ENCODE results near the gene OTUD6A. TPM values are rescaled to one million over a fixed set of nuclear protein-coding genes. Genes with fewer than 3 reads are reported as not detected.

Gene OTUD6A, protein sequence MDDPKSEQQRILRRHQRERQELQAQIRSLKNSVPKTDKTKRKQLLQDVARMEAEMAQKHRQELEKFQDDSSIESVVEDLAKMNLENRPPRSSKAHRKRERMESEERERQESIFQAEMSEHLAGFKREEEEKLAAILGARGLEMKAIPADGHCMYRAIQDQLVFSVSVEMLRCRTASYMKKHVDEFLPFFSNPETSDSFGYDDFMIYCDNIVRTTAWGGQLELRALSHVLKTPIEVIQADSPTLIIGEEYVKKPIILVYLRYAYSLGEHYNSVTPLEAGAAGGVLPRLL
- total RNA-seq, result not detected

DNA sequence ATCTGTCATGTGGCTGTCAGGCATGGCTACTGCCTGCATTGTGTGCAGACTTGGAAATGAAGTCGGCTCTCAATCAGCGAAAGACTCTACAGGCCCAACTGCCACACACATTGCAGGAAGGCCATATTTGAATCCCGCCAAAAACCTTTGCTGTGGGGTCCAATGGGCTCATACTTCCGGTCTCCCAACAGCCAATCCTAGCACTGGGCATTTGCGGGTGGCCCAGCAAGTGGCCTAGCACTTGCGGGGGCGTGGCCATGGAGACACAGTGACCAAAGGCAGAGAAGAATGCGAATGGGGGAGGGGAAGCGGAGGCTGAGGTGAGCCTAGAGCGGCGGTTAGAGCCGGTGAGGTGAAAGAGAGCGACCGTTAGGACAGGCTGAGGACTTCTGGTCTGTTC, at the start of gene OTUD6A:
Gene OTUD6A (plus strand): TSS at position 382 of the 400 bp plus-strand sequence. CDS start 68 bp downstream, outside the sequence.
- no peaks in the 10 kb centered on the region for H3K27me3 Mint-ChIP-seq (ENCODE audit: low read depth)
- no peaks in the 10 kb centered on the region for H3K4me1 Mint-ChIP-seq (ENCODE audit: low read depth)
- DNase-seq (no peak), ATAC-seq (no peak)
- H3K9me3 Mint-ChIP-seq, result no peaks in the 10 kb centered on the region
- no peak within 1 kb of the TSS for H3K4me3 Mint-ChIP-seq
- H3K36me3 Mint-ChIP-seq (ENCODE audit: insufficient read depth), result no peaks in the 10 kb centered on the region

- Mint-ChIP-seq H3K4me3 (no peak overlapping the region), H3K36me3 (ENCODE audit: insufficient read depth) (no peaks in the 10 kb centered on the region), H3K9me3 (no peaks in the 10 kb centered on the region), H3K27me3 (ENCODE audit: low read depth) (no peaks in the 10 kb centered on the region), H3K4me1 (ENCODE audit: low read depth) (peaks cover 36% of the 10 kb centered on the region)
- DNase-seq (no peak), ATAC-seq (no peak)
Observed at GRCh38 chrX:70012756-70013155, 49.5 kb upstream of the OTUD6A start.

DNA sequence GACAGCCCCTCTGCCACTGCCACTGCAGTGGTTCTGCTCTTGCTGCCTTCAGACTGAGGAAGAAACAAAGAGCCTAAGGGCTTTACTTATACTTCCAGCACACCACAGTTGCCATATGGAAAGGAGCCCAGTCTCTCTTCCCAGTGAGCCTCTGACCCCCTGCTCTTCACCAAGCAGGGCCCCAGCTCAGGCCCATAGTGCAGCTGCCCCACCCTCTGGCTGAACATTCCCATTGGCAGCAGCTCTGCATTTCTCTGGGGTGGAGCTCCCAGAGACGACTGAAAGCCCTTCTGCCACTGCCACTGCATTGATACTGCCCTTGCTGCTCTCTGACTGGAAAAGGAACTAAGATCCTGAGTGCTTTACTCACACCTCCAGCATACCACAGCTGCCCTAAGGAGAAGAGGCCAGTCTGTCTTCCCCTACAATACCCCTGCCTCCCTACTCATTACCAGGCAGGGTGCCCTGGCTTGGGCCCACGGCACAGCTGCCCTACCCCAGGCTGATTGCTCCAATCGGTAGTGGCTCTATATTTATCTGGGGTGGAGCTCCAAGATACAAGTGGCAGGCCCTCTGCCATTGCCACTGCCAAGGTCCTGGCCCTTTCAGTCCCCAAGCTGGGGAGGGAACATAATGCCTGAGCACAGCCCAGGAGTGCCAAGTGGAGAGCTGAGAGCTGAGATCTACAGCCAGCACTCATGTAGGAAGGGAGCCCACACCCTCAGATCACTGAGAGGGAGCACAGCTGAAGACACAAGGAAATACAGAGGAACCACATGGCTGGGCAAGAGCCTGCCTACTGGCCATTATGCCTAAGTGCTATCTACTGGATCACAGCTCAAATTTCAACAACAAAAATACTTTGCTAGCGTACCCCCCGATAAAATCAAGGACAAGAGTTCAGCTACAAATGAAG, 48.5 kb upstream of the OTUD6A start:
- Mint-ChIP-seq H3K27me3 (ENCODE audit: low read depth) (no peaks in the 10 kb centered on the region), H3K9me3 (no peaks in the 10 kb centered on the region), H3K4me3 (no peak overlapping the region), H3K36me3 (ENCODE audit: insufficient read depth) (no peaks in the 10 kb centered on the region), H3K4me1 (ENCODE audit: low read depth) (peaks cover 36% of the 10 kb centered on the region)
- ATAC-seq (no peak), DNase-seq (no peak)

DNA sequence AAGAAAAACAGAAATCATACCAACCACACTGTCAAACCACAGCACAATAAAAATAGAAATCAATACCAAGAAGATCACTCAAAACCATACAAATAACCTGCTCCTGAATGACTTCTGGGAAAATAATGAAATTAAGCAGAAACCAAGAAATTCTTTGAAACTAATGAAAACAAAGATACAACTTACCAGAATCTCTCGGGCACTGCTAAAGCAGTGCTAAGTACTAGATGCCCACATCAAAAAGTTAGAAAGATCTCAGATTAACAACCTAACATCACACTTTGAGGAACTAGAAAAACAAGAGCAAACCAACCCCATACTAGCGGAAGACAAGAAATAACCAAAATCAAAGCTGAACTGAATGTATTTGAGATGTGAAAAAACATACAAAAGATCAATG, 45.7 kb upstream of the OTUD6A start:
- Mint-ChIP-seq H3K36me3 (ENCODE audit: insufficient read depth) (no peaks in the 10 kb centered on the region), H3K27me3 (ENCODE audit: low read depth) (no peaks in the 10 kb centered on the region)
- ATAC-seq, result no peak

DNA sequence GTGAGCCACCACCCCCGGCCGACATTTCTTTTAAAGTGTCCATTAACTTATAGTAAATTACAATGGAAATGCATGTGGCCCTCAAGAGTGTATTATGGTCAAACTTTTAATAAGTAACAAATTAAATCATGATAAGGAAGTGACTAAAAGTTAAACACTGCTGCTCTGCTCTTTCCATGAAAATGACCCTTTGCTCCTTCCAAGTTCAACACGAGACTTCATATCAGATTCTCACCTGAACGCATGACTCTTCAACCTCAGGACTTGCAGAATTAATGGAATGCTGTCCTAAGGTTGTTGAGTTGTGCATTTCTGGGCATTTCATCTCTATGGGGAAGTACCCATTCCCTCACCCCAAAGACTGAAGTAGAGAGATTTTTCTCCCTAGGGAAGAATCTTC, 39.6 kb upstream of the OTUD6A start:
- Mint-ChIP-seq H3K36me3 (ENCODE audit: insufficient read depth) (no peaks in the 10 kb centered on the region), H3K27me3 (ENCODE audit: low read depth) (no peaks in the 10 kb centered on the region), H3K4me3 (no peak overlapping the region), H3K9me3 (no peaks in the 10 kb centered on the region), H3K4me1 (ENCODE audit: low read depth) (peaks cover 41% of the 10 kb centered on the region)
- DNase-seq, result no peak
- ATAC-seq, result no peak

More for the DNA sequence above, 45.7 kb upstream of the OTUD6A start:
- DNase-seq, result no peak
- Mint-ChIP-seq H3K9me3 (no peaks in the 10 kb centered on the region), H3K4me3 (no peak overlapping the region), H3K4me1 (ENCODE audit: low read depth) (peaks cover 36% of the 10 kb centered on the region)

DNA sequence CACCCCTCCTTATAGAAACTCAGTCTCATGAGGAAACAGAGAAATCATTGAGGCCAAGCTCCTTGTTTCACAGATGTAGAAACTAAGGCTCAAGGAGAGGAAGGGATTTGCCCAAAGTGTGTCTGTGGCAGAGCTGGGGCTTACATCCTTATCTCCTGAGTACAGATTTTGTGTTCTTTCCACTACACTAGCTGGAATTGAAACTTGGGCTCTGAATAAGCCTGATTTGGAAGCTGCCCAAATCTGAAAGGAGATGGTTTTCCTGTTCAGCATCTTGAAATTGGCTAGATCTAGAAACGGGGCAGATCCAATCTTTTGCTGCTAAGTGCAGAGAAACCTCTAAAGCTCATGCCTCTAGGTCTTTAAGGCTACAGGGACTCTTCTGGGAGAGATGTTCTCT, 36.8 kb upstream of the OTUD6A start:
- DNase-seq, result no peak
- Mint-ChIP-seq H3K4me3 (no peak overlapping the region), H3K27me3 (ENCODE audit: low read depth) (no peaks in the 10 kb centered on the region), H3K36me3 (ENCODE audit: insufficient read depth) (no peaks in the 10 kb centered on the region), H3K4me1 (ENCODE audit: low read depth) (peaks cover 52% of the 10 kb centered on the region), H3K9me3 (no peaks in the 10 kb centered on the region)
- ATAC-seq, result no peak

DNA sequence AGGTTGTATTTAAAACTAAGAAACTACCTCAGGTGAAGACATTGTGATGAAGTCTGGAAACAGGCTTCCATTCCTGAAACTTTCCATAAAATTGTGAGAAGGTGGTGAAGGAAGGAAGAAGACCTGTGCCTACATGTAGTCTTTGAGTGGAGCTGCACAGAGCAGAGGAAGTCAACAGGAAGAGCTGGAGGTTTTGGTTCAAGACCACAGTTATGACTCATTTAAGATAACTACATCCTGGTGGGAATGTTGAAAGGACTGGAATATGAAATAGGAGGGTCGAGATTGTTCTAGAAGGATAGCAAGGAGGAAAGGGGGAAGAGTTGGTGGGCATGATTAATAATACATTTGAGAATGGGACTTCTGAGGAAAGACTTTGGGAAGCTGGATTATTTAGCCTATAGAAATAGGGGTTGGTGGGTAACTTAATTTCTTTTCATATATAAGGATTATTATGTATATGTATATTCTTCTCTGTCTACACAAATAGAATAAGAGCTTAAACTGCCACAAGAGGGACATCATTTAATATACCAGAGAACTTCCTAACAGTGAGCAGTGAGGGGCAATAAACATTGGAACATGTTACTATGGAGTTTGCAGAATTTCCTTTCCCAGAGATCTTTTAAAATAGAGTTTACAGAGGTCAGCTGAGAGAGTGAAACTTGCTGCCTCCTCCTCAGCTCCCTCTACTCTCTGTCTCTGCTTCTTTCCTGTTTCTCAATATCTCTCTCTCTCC, 36.0 kb upstream of the OTUD6A start:
- H3K36me3 Mint-ChIP-seq (ENCODE audit: insufficient read depth), result no peaks in the 10 kb centered on the region
- H3K27me3 Mint-ChIP-seq (ENCODE audit: low read depth), result no peaks in the 10 kb centered on the region
- peaks cover 55% of the 10 kb centered on the region for H3K4me1 Mint-ChIP-seq (ENCODE audit: low read depth)
- no peak for ATAC-seq
- H3K9me3 Mint-ChIP-seq, result no peaks in the 10 kb centered on the region
- no peak for DNase-seq
- H3K4me3 Mint-ChIP-seq, result no peak overlapping the region

- Mint-ChIP-seq H3K4me1 (ENCODE audit: low read depth) (peaks cover 55% of the 10 kb centered on the region), H3K9me3 (no peaks in the 10 kb centered on the region), H3K4me3 (no peak overlapping the region), H3K27me3 (ENCODE audit: low read depth) (no peaks in the 10 kb centered on the region), H3K36me3 (ENCODE audit: insufficient read depth) (no peaks in the 10 kb centered on the region)
- no peak for DNase-seq
- no peak for ATAC-seq
Observed at GRCh38 chrX:70026851-70027200, 35.4 kb upstream of the OTUD6A start.

DNA sequence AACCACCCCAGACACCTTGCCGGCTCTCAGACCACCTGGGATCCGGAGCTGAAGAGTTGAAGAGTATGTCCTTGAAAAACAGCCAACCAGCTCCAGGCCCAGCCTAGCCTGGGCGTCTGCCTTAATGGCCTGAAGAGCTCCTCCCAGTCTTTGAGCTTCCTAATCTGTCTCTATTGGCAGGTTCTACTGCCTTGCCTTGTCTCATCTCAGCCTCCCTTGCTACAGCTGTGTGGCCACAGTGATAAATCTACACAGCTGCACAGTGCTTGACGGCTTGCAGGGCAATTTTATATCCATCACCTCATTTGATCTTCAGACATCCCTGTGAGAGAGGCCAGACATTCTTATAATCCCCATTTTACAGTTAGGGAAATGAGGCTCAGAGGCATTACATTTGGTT, 32.4 kb upstream of the OTUD6A start:
- Mint-ChIP-seq H3K27me3 (ENCODE audit: low read depth) (no peaks in the 10 kb centered on the region), H3K36me3 (ENCODE audit: insufficient read depth) (no peaks in the 10 kb centered on the region), H3K4me3 (no peak overlapping the region), H3K4me1 (ENCODE audit: low read depth) (peaks cover 44% of the 10 kb centered on the region), H3K9me3 (no peaks in the 10 kb centered on the region)
- DNase-seq (no peak), ATAC-seq (no peak)

- peak; percentile 30 to 67 for ATAC-seq
- H3K4me1 Mint-ChIP-seq (ENCODE audit: low read depth), result peaks cover 39% of the 10 kb centered on the region
- H3K36me3 Mint-ChIP-seq (ENCODE audit: insufficient read depth), result no peaks in the 10 kb centered on the region
- no peaks in the 10 kb centered on the region for H3K27me3 Mint-ChIP-seq (ENCODE audit: low read depth)
- peak; percentile 23 for DNase-seq
- no peaks in the 10 kb centered on the region for H3K9me3 Mint-ChIP-seq
- no peak overlapping the region for H3K4me3 Mint-ChIP-seq
Observed at GRCh38 chrX:70030301-70030767, 31.9 kb upstream of the OTUD6A start.

DNA sequence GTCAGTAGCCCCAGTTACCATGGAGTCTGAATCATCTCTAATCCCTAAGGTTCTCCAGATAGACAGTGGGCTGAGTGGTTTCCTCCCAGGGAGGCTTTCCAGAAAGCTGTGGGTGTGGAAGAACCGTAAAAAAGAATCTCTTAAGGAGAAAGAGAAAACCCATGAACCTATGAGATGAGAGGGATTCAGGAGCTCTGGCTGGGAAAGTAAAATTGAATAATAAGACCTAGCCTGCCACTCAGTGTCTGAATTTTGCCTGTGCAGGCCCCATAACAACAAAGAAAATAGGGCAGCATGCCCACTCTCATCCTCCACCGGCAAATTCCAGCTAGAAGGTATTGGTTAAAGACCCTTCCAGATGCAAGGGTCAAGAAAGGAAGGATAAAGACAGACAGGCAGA, 29.5 kb upstream of the OTUD6A start:
- H3K4me1 Mint-ChIP-seq (ENCODE audit: low read depth), result peaks cover 20% of the 10 kb centered on the region
- no peaks in the 10 kb centered on the region for H3K9me3 Mint-ChIP-seq
- no peak overlapping the region for H3K4me3 Mint-ChIP-seq
- DNase-seq, result no peak
- no peaks in the 10 kb centered on the region for H3K27me3 Mint-ChIP-seq (ENCODE audit: low read depth)
- ATAC-seq, result no peak
- no peaks in the 10 kb centered on the region for H3K36me3 Mint-ChIP-seq (ENCODE audit: insufficient read depth)

GRCh38 chrX:70033348-70034051, 28.8 kb upstream of the OTUD6A start:
- Mint-ChIP-seq H3K4me3 (no peak overlapping the region), H3K36me3 (ENCODE audit: insufficient read depth) (no peaks in the 10 kb centered on the region), H3K9me3 (no peaks in the 10 kb centered on the region), H3K27me3 (ENCODE audit: low read depth) (no peaks in the 10 kb centered on the region), H3K4me1 (ENCODE audit: low read depth) (peaks cover 19% of the 10 kb centered on the region)
- ATAC-seq (no peak), DNase-seq (no peak)

- Mint-ChIP-seq H3K4me3 (no peak overlapping the region), H3K4me1 (ENCODE audit: low read depth) (peaks cover 12% of the 10 kb centered on the region), H3K9me3 (no peaks in the 10 kb centered on the region), H3K27me3 (ENCODE audit: low read depth) (no peaks in the 10 kb centered on the region), H3K36me3 (ENCODE audit: insufficient read depth) (no peaks in the 10 kb centered on the region)
- ATAC-seq (no peak), DNase-seq (no peak)
Observed at GRCh38 chrX:70034646-70035045, 27.6 kb upstream of the OTUD6A start.

DNA sequence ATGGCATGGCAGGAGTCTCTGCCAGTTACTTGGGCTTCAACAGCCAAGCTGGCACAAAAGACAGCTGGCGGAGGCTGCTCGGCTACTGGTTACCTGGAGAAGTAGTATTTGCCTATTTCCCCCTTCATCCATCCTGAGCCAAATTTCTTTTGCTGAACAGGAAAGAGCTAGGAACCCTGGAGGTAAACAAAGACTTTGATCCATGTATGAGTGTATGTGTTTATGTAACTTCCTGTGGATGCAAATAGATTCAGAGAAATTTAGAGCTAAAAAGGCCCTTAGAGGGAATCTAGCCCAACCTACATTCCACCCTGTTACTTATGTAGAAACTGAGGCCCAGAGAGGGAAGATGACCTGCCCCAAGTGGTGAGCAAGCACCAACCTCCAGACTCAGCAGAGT, 23.7 kb upstream of the OTUD6A start:
- Mint-ChIP-seq H3K36me3 (ENCODE audit: insufficient read depth) (no peaks in the 10 kb centered on the region), H3K4me3 (no peak overlapping the region), H3K9me3 (no peaks in the 10 kb centered on the region), H3K4me1 (ENCODE audit: low read depth) (no peaks in the 10 kb centered on the region), H3K27me3 (ENCODE audit: low read depth) (no peaks in the 10 kb centered on the region)
- DNase-seq (no peak), ATAC-seq (no peak)

All from activated T-cell treated with anti-CD3 and anti-CD28 coated beads, Interleukin-2, amount 50 U/mL, for 4 hours (primary cell).